IPS DF 19.7 (cell line): ENCODE measurements around the gene SUPT5H.

ENCODE experiments used
- DNase-seq: peaks from one replicate; pipeline ENCODE4 v3.0.0-alpha.2; 2013; ENCODE audit warnings: low read depth, low spot score

The SUPT5H gene

DNA sequence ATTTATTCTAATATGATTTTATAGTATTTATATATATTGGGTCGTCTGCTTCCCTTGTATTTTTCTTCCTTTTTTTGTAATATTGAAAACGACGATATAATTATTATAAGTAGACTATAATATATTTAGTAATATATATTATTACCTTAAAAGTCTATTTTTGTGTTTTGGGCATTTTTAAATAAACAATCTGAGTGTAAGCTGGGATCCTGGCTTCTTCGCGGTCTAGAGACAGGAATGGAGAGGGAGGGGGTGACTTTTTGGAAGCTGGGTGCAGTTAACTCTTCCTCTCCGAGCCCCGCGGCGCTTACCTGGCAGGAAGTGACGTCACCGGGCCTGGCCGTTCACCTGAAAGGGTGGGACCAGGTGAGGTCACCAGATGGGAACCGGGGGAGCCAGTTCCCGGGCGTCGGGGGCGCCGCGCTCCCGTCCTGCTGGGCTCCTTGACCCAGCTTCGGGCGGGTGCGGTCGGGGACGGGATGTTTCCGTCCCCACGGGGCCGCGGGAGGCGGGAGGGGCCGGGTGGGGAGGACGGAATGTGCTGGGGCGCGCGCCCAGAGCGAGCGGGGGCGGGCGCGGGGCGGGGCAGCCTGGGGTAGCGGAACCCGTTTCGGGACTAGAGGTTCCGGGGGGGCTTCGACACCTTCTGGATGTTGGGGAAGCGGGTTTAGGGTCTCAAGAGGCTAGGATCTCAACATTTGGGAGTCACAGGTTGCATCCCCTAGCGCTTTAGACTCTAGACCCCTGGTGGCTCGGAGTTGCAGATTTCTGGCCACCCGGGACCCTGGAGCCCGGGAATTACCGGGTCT lies 36.0 kb upstream of the SUPT5H start:
- no peak for DNase-seq

- DNase-seq = no peak
Measured at GRCh38 chr19:39410017-39410830, 35.2 kb upstream of the SUPT5H start.

- no peak for DNase-seq
Measured at GRCh38 chr19:39410831-39411080, 34.6 kb upstream of the SUPT5H start.

GRCh38 chr19:39411081-39411831 lies 34.1 kb upstream of the SUPT5H start:
- no peak for DNase-seq

DNA sequence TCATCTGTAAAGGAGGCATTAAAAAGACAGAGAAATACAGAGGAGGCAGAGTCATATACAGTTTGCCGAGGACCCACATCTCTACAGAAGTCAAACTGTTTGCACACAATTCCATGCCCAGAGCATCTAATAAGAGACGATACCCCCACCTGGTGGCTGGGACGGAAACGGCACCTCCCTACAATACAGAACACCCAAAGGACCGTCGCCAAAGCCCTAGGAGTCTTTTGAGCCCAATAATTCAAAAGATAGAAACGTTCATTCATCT lies 33.6 kb upstream of the SUPT5H start:
- no peak for DNase-seq

DNA sequence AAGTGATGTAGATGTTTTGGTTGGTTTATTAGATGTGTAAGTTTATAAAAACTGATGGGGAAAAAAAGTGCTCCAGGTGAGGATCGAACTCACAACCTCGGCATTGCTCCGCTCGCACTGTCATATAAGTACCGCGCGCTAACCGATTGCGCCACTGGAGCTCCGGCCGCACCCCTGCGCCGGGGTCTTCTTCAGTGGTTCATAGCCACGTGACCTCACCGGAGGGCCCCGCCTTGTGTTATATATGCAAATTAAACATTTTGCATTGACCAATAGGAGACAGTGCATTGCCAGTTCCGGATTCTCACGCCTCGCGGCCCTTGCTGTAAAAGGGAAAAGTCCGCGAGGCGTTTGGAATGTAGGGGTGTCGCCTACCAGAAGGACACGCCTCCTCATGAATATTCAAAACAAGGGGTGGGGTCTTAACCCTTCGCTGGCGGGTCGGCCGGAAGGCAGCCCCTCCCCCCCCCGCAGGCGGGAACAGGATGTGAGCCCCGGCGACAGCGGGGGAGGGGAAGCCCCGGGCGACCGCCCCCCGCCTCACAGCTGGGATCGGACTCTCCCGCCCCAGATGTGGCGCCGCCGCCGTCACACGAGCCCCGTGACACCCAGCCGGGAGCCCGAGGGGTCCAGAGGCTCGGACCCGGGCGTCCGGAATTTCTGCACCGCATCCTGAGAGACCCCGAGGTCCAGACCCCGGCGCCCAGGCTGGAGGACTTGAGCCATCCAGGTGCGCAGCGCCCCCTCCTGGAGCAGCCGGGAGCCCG lies 33.1 kb upstream of the SUPT5H start, which contains the start of gene PLEKHG2:
Gene PLEKHG2, plus strand, starts transcription at position 570 of the 767 bp plus-strand sequence. CDS start 1,418 bp downstream, outside the sequence.
- DNase-seq = peak; percentile 97

- DNase-seq = no peak
Measured at GRCh38 chr19:39412867-39413271, 32.5 kb upstream of the SUPT5H start.

DNA sequence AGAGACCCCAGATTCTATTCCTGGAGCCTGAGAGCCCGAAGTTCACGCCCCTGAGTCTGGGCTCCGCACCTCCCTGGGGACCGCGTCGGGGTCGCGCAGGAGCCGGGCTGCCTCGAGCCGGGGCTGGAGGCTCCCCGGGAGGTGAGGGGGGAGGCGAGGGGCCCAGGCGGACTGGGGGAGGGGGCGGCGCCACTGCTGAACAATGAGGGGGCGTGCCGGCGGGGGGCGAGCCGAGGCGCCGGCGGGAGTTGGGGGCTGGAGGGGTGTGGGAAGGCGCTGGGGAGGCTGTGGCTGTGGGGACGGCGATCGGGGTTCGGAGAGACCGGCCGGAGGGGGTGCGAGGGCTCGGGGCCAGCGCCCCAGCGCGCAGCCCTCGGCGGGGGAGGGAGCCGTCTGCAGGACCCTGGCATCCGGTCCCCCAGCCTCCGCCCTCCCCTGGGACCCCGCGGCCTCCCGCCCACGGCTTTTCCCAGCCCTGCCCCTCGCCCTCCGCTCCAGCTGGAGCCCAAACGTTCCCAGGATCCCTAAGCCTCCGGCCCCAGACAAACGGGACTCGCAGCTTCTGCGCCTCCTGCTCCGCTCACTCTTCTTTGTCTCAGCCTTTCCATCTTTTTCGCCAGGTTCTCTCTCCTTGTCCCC lies 32.0 kb upstream of the SUPT5H start:
- DNase-seq = no peak

- DNase-seq = no peak
Measured at GRCh38 chr19:39413911-39414608, 31.3 kb upstream of the SUPT5H start.

GRCh38 chr19:39415111-39416046 lies 30.0 kb upstream of the SUPT5H start:
- no peak for DNase-seq

GRCh38 chr19:39416152-39417120 lies 28.9 kb upstream of the SUPT5H start:
- no peak for DNase-seq

DNA sequence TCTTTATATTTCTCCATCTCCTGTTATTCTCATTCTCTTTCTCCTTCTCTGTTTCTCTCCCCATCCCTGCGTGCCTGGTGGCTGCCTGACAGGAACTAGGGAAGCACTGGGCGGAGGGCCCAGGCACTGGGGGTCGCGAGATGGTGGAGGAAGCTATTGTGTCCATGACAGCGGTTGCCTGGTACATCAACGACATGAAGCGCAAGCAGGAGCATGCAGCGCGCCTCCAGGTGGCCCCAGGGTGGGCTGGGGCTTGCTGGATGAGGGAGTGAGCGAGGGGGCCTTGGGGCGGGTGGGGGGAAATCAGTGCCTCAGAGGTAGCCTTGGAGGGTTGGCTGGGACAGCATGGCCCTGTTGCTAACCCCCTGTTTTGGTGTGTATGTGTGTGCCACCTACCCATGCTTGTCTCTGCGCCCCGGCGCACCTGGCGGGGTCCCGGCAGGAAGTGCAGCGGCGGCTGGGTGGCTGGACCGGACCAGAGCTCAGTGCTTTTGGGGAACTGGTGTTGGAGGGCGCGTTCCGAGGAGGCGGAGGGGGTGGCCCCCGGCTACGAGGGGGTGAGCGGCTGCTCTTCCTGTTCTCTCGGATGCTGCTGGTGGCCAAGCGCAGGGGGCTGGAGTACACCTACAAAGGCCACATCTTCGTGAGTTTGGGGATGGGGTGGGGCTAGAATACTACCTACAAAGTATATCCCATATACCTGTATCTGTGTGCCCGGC lies 27.8 kb upstream of the SUPT5H start:
- DNase-seq = no peak

GRCh38 chr19:39419003-39419402 lies 26.4 kb upstream of the SUPT5H start:
- DNase-seq = no peak

DNA sequence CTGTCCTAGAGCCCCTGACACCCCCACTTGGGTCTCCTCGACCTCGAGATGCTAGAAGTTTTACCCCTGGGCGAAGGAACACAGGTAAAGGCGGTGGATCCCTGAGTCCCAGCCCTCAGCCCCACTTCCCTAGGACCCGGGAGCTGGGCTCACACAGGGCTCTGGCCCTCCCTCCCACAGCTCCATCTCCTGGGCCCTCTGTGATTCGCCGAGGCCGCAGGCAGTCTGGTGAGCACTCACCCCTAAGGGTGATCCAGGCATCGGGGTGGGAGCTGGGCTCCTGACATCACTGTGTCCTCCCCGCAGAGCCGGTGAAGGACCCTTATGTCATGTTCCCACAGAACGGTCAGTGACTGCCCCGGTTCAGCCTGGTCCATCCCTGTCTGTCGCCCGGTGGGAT lies 24.6 kb upstream of the SUPT5H start:
- no peak for DNase-seq

DNA sequence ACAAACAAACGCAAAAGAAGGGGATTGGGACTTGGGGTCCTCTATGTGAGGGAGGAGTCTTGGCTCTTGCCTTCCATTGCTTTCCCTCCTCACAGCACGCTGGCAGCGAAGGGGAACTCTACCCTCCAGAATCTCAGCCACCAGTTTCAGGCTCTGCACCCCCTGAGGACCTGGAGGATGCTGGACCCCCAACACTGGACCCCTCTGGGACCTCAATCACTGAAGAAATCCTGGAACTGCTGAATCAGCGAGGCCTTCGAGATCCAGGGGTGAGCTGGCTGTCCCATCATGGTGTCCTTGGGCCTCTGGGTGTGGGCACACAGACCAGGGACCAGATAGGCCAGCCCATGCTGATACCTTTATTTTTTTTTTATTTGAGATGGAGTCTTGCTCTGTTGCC lies 23.4 kb upstream of the SUPT5H start:
- DNase-seq = no peak

DNA sequence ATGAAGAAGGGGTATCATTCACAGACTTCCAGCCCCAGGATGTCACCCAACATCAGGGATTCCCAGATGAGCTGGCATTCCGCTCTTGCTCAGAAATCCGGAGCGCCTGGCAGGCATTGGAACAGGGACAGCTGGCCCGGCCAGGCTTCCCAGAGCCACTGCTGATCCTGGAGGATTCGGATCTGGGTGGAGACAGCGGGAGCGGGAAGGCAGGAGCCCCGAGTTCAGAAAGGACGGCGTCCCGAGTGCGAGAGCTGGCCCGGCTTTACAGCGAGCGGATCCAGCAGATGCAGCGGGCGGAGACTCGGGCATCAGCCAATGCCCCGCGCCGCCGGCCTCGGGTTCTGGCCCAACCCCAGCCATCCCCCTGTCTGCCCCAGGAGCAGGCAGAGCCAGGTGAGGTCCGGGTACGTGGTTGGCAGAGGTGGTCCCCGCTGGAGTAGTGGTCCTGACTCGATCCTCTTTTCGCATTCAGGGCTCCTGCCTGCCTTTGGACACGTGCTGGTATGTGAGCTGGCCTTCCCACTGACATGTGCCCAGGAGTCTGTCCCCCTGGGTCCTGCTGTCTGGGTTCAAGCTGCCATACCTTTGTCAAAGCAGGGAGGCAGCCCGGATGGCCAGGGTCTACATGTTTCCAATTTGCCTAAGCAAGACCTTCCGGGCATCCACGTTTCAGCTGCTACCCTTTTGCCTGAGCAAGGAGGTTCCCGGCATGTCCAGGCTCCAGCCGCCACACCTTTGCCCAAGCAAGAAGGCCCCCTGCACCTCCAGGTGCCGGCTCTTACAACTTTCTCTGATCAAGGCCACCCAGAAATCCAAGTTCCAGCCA lies 21.9 kb upstream of the SUPT5H start:
- DNase-seq = no peak

GRCh38 chr19:39424934-39425333 lies 20.4 kb upstream of the SUPT5H start:
- no peak for DNase-seq
